Measurements from ENCODE around the gene FOXQ1. TPM values are rescaled to one million over a fixed set of nuclear protein-coding genes. Genes with fewer than 3 reads are reported as not detected.

FOXQ1 gene
- total RNA-seq, 2 experiments from 2014 or later = not detected

GRCh38 chr6:1312473-1313367 is 822 bp downstream of the FOXQ1 start:
- H4K20me1 ChIP-seq (ENCODE audit: insufficient read depth, low read length) = no peaks in the 10 kb centered on the region
- no peaks in the 10 kb centered on the region for H3K36me3 ChIP-seq (ENCODE audit: insufficient read depth, low read length)
- no peaks in the 10 kb centered on the region for H3K9me3 ChIP-seq (ENCODE audit: low read length)
- BruUV-seq (replicated peaks) = no TSS peak
- no peak overlapping the region for H2AFZ ChIP-seq (ENCODE audit: low read length)
- ChIA-PET CTCF (ENCODE audit: unreplicated experiment) (no interaction called here), POLR2A (no interaction called here)
- intact Hi-C loops (cut with micrococcal nuclease; ENCODE audit: unreplicated experiment) = no loop called here
- no peak for TF ChIP-seq EZH2phosphoT487 (IDR thresholded peaks at IDR 0.05; ENCODE audit: borderline replicate concordance, low read depth, low read length)
- TF ChIP-seq CTCF (conservative IDR thresholded peaks at IDR 0.05; ENCODE audit: low read length) = no peak
- no peak overlapping the region for H3K27ac ChIP-seq (ENCODE audit: low read depth, low read length, poor library complexity, severe bottlenecking)
- H3K79me2 ChIP-seq (ENCODE audit: insufficient read depth, low read depth, low read length) = no peaks in the 10 kb centered on the region
- no peak for DNase-seq (ENCODE audit: low spot score)
- no peak overlapping the region for H3K4me2 ChIP-seq (ENCODE audit: low read length)
- no peaks in the 10 kb centered on the region for H3K4me1 ChIP-seq (ENCODE audit: insufficient read depth, low read length, poor library complexity, severe bottlenecking)
- no peaks in the 10 kb centered on the region for H3K9me2 ChIP-seq (ENCODE audit: insufficient read depth, low read length)
- H3K4me3 ChIP-seq (ENCODE audit: low read depth, low read length, poor library complexity, severe bottlenecking) = no peak overlapping the region

- intact Hi-C loops (cut with micrococcal nuclease; ENCODE audit: unreplicated experiment) = no loop called here
- Histone ChIP-seq H3K27ac (ENCODE audit: low read depth, low read length, poor library complexity, severe bottlenecking) (no peak overlapping the region), H3K4me3 (ENCODE audit: low read depth, low read length, poor library complexity, severe bottlenecking) (no peak overlapping the region), H3K4me1 (ENCODE audit: insufficient read depth, low read length, poor library complexity, severe bottlenecking) (no peaks in the 10 kb centered on the region), H3K9me3 (ENCODE audit: low read length) (no peaks in the 10 kb centered on the region), H3K9me2 (ENCODE audit: insufficient read depth, low read length) (no peaks in the 10 kb centered on the region), H3K4me2 (ENCODE audit: low read length) (no peak overlapping the region), H4K20me1 (ENCODE audit: insufficient read depth, low read length) (no peaks in the 10 kb centered on the region), H3K36me3 (ENCODE audit: insufficient read depth, low read length) (no peaks in the 10 kb centered on the region), H3K79me2 (ENCODE audit: insufficient read depth, low read depth, low read length) (no peaks in the 10 kb centered on the region), H2AFZ (ENCODE audit: low read length) (no peak overlapping the region)
- no peak for DNase-seq (ENCODE audit: low spot score)
- CTCF ChIA-PET (ENCODE audit: unreplicated experiment) = no interaction called here
- POLR2A ChIA-PET = no interaction called here
- TF ChIP-seq EZH2phosphoT487 (IDR thresholded peaks at IDR 0.05; ENCODE audit: borderline replicate concordance, low read depth, low read length) (no peak), CTCF (conservative IDR thresholded peaks at IDR 0.05; ENCODE audit: low read length) (no peak)
- BruUV-seq (replicated peaks) = no TSS peak
Measured at GRCh38 chr6:1313384-1313766, 1.5 kb downstream of the FOXQ1 start.

- no TSS peak for BruUV-seq (replicated peaks)
- H2AFZ ChIP-seq (ENCODE audit: low read length) = no peak overlapping the region
- DNase-seq (ENCODE audit: low spot score) = no peak
Measured at GRCh38 chr6:1313767-1314503, 2.0 kb downstream of the FOXQ1 start.

More at GRCh38 chr6:1313767-1314503, 2.0 kb downstream of the FOXQ1 start:
- Histone ChIP-seq H3K9me2 (ENCODE audit: insufficient read depth, low read length) (no peaks in the 10 kb centered on the region), H3K27ac (ENCODE audit: low read depth, low read length, poor library complexity, severe bottlenecking) (no peak overlapping the region), H3K79me2 (ENCODE audit: insufficient read depth, low read depth, low read length) (no peaks in the 10 kb centered on the region), H3K9me3 (ENCODE audit: low read length) (no peaks in the 10 kb centered on the region), H3K4me1 (ENCODE audit: insufficient read depth, low read length, poor library complexity, severe bottlenecking) (no peaks in the 10 kb centered on the region), H3K4me2 (ENCODE audit: low read length) (no peak overlapping the region), H4K20me1 (ENCODE audit: insufficient read depth, low read length) (no peaks in the 10 kb centered on the region), H3K36me3 (ENCODE audit: insufficient read depth, low read length) (no peaks in the 10 kb centered on the region), H3K4me3 (ENCODE audit: low read depth, low read length, poor library complexity, severe bottlenecking) (no peak overlapping the region)
- ChIA-PET POLR2A (no interaction called here), CTCF (ENCODE audit: unreplicated experiment) (no interaction called here)
- intact Hi-C loops (cut with micrococcal nuclease; ENCODE audit: unreplicated experiment) = no loop called here
- TF ChIP-seq CTCF (conservative IDR thresholded peaks at IDR 0.05; ENCODE audit: low read length) = no peak
- no peak for TF ChIP-seq EZH2phosphoT487 (IDR thresholded peaks at IDR 0.05; ENCODE audit: borderline replicate concordance, low read depth, low read length)
